Sigmoid colon (tissue), 3 donors: ENCODE measurements around the gene TLCD1.

ENCODE experiments used
- CTCF ChIP-seq, 4 experiments: fragments of 450-650 bp in 3 of 4; fragments of 200-600 bp in 1 of 4; IDR thresholded peaks; one replicate each; pipeline ENCODE4 v1.5.1; 2016 to 2019; ENCODE audit warnings: antibody characterized with exemption in 4 of 4, mild to moderate bottlenecking in 3 of 4, moderate library complexity in 2 of 4
- POLR2A ChIP-seq, 2 donors: fragments of 450-650 bp; IDR thresholded peaks; one replicate each; pipeline ENCODE4 v1.6.1; 2016; ENCODE audit warnings: antibody characterized with exemption in 2 of 2, mild to moderate bottlenecking in 2 of 2, moderate library complexity in 2 of 2

- TF ChIP-seq CTCF (IDR thresholded peaks at IDR 0.05) = no peak
- no peak for TF ChIP-seq POLR2A (IDR thresholded peaks at IDR 0.05)
Measured at GRCh38 chr17:28711723-28712031, 14.4 kb downstream of the TLCD1 start, which contains the start of gene PROCA1.
